Upper lobe of left lung (tissue), 4 donors: ENCODE measurements around the gene SAE1.

Experiments used
- CTCF ChIP-seq, 6 experiments: fragments of 450-650 bp in 4 of 6; fragments of 200-600 bp in 2 of 6; sonication (generic) in 2 of 6; IDR thresholded peaks; one replicate each; pipeline ENCODE4 v1.5.1; 2016 to 2019; ENCODE audit warnings: antibody characterized with exemption in 6 of 6
- POLR2AphosphoS5 ChIP-seq, 2 donors: sonication (generic); formaldehyde crosslinking; IDR thresholded peaks; one replicate each; pipeline ENCODE4 v1.5.1; 2017; ENCODE audit warnings: antibody characterized with exemption in 2 of 2

DNA sequence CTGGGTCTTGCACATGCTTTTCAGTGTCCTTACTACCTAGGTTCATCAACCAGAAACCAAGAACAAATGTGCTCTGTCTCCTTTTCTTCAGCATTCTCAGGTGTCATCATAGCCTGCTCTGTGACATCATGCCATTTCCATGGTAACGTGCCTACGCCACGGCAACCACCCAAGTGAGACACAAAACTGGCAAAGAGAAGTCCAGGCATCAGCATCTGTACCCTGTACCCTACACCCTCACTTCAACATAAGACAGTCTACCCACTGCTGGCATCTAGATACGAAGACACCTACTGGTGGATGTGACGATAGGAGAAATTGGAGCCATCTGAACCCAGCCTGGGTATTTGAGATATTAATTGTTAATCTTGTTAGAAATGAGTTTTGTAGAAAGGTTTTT lies 30.3 kb upstream of the SAE1 start:
- TF ChIP-seq POLR2AphosphoS5 (IDR thresholded peaks at IDR 0.05) (no peak), CTCF (IDR thresholded peaks at IDR 0.05) (no peak)
